HepG2 (cell line): ENCODE data around the gene TLCD3A. TPM values are rescaled to one million over a fixed set of nuclear protein-coding genes. Genes with fewer than 3 reads are reported as not detected.

Experiments
- ATAC-seq: fragments of 200-7000 bp; cut with Tn5 transposase; 3 replicates; pipeline ENCODE4 v1.9.1; 2020; ENCODE audit warnings: mild to moderate bottlenecking, moderate library complexity
- BruUV-seq: library from RNA; stranded (reverse); fragments of 400-500 nt; replicated peaks from 2 replicates; lab custom pipeline; 2021; lab: Mats Ljungman, UMichigan
- CTCF ChIA-PET: fragments of 300-600 bp; formaldehyde crosslinking; extraction: SDS; loops from one replicate; lab custom pipeline; 2021; ENCODE audit warnings: low total read pairs, inconsistent platforms, low intra/inter-chr PET ratio; lab: Yijun Ruan, JAX
- POLR2A ChIA-PET: fragments of 350-600 bp; sonication (Branson Sonifier 250); formaldehyde crosslinking; loops from one replicate; lab custom pipeline; 2020; ENCODE audit warnings: antibody characterized with exemption, inconsistent platforms; lab: Yijun Ruan, JAX
- DNase-seq: peaks from one replicate; pipeline ENCODE4 v3.0.0-alpha.2; 2015; ENCODE audit warnings: low spot score
- FAIRE-seq: peaks from 3 replicates; lab custom pipeline; 2011; peaks lifted over from hg19 to GRCh38; lab: Jason Lieb, UNC
- H2AFZ ChIP-seq: one replicate; pipeline ENCODE4 v1.6.1; 2011; ENCODE audit warnings: low read length, inconsistent platforms
- H3K27ac ChIP-seq: fragments of 300-600 bp; 3 replicates; pipeline ENCODE4 v1.8.0; 2011; ENCODE audit warnings: mixed run types, mild to moderate bottlenecking, mixed read lengths, low read length, inconsistent platforms; ENCODE audit not compliant: insufficient read depth; ENCODE audit errors: extremely low read length
- H3K27me3 ChIP-seq, 2 experiments: fragments of 200-600 bp in 1 of 2; 2 replicates in 1 of 2; 3 replicates in 1 of 2; pipeline versions ENCODE4 v1.6.0 to v1.8.0; 2011; ENCODE audit warnings: low read length in 2 of 2, mild to moderate bottlenecking in 2 of 2, moderate library complexity in 2 of 2, inconsistent platforms in 1 of 2; ENCODE audit not compliant: insufficient read depth in 2 of 2, control insufficient read depth in 1 of 2
- H3K36me3 ChIP-seq, 2 experiments: fragments of 200-600 bp in 1 of 2; replicated peaks in 1 of 2; 2 replicates in 1 of 2; 3 replicates in 1 of 2; pipeline versions ENCODE4 v1.5.1 to v1.8.0; 2011; ENCODE audit warnings: low read length in 2 of 2, inconsistent platforms in 1 of 2; ENCODE audit not compliant: insufficient read depth in 2 of 2, control insufficient read depth in 1 of 2
- H3K4me1 ChIP-seq: 2 replicates; pipeline ENCODE4 v1.5.1; 2012; ENCODE audit warnings: low read length, inconsistent platforms; ENCODE audit not compliant: insufficient read depth
- H3K4me2 ChIP-seq: 2 replicates; pipeline ENCODE4 v1.6.0; 2011; ENCODE audit warnings: low read depth, low read length, inconsistent platforms
- H3K4me3 ChIP-seq, 3 experiments: fragments of 200-600 bp in 1 of 3; sonication (generic), shearing (Covaris generic) in 1 of 3; replicated peaks in 1 of 3; 2 replicates each; pipeline ENCODE4 v1.5.1; 2011 to 2016; ENCODE audit warnings: low read length in 3 of 3, inconsistent platforms in 2 of 3, low read depth in 2 of 3, mild to moderate bottlenecking in 2 of 3, control low read depth in 1 of 3, mixed read lengths in 1 of 3; ENCODE audit not compliant: insufficient read depth in 1 of 3
- H3K79me2 ChIP-seq: one replicate; pipeline ENCODE4 v1.6.1; 2011; ENCODE audit warnings: low read length, inconsistent platforms; ENCODE audit not compliant: insufficient read depth
- H3K9ac ChIP-seq: 2 replicates; pipeline ENCODE4 v1.6.0; 2011; ENCODE audit warnings: mild to moderate bottlenecking, low read depth, low read length, inconsistent platforms; ENCODE audit not compliant: insufficient read depth
- H3K9me3 ChIP-seq: 2 replicates; pipeline ENCODE4 v1.5.1; 2012; ENCODE audit warnings: mild to moderate bottlenecking, low read length
- H4K20me1 ChIP-seq: 2 replicates; pipeline ENCODE4 v1.6.0; 2011; ENCODE audit warnings: inconsistent platforms, mild to moderate bottlenecking, low read length, moderate library complexity; ENCODE audit not compliant: insufficient read depth
- CHD4 ChIP-seq: fragments of 200-600 bp; sonication (generic); IDR thresholded peaks from 2 replicates; pipeline ENCODE4 v1.7.0; 2017; ENCODE audit warnings: mild to moderate bottlenecking, low read length, borderline replicate concordance
- IKZF4 ChIP-seq: sonication (generic); formaldehyde crosslinking; IDR thresholded peaks from 2 replicates; pipeline ENCODE4 v1.5.1; 2020; ENCODE audit warnings: borderline replicate concordance, mild to moderate bottlenecking, low read depth, missing genetic modification reagents; ENCODE audit errors: not compliant biosample characterization
- MTA1 ChIP-seq: sonication (generic); formaldehyde crosslinking; IDR thresholded peaks from 2 replicates; pipeline ENCODE4 v1.4.0; 2020; ENCODE audit warnings: missing genetic modification reagents, mild to moderate bottlenecking, borderline replicate concordance
- ZBTB8A ChIP-seq: sonication (generic); formaldehyde crosslinking; IDR thresholded peaks from 2 replicates; pipeline ENCODE4 v1.4.0; 2020; ENCODE audit warnings: mild to moderate bottlenecking, low read depth, missing genetic modification reagents, borderline replicate concordance
- ZNF264 ChIP-seq: sonication (generic); formaldehyde crosslinking; IDR thresholded peaks from 2 replicates; pipeline ENCODE4 v1.4.0; 2020; ENCODE audit warnings: missing genetic modification reagents
- ZNF652 ChIP-seq: IDR thresholded peaks from 2 replicates; pipeline ENCODE4 v1.6.1; 2016; ENCODE audit warnings: low read depth, borderline replicate concordance
- ZSCAN12 ChIP-seq: sonication (generic); formaldehyde crosslinking; IDR thresholded peaks from 2 replicates; pipeline ENCODE4 v1.9.0; 2021; ENCODE audit warnings: mild to moderate bottlenecking, missing genetic modification reagents
- ZSCAN31 ChIP-seq: sonication (generic); formaldehyde crosslinking; IDR thresholded peaks from 2 replicates; pipeline ENCODE4 v1.5.0; 2020; ENCODE audit warnings: low read depth, mild to moderate bottlenecking, missing genetic modification reagents
- WGBS: methylation state at CpG from one replicate; pipeline ENCODE4 v1.1.6; 2017; ENCODE audit warnings: low lambda C conversion rate; 5-methylcytosine and 5-hydroxymethylcytosine counted together
- in situ Hi-C: cut with HindIII; loops from 2 replicates; pipeline ENCODE4 v1.10.0; 2017; ENCODE audit warnings: low pct_unique_long_range_greater_than_20kb; ENCODE audit not compliant: extremely low pct_ligation_motif_present
- intact Hi-C: fragments of 100-400 bp; cut with micrococcal nuclease; formaldehyde crosslinking; loops from one replicate; pipeline ENCODE4 v1.10.0; 2022; ENCODE audit not compliant: unreplicated experiment
- polyA plus RNA-seq, 8 experiments: library from polyadenylated mRNA; depleted of rRNA in 3 of 8; stranded (reverse) in 7 of 8; unstranded in 1 of 8; fragments of >200 nt; fragmentation: Illumina TruSeq in 4 of 8; extraction: Trizol in 4 of 8; gene quantifications; 2 replicates each; pipeline versions ENCODE4 v1.2.1 to v1.2.3, GENCODE V29; 2011 to 2016; ENCODE audit warnings: low read depth in 4 of 8, missing spikeins in 1 of 8, mixed read lengths in 1 of 8; ENCODE audit not compliant: insufficient read depth in 1 of 8
- total RNA-seq, 5 experiments: library from RNA; depleted of rRNA; stranded (reverse); fragments of >200 nt; fragmentation: Illumina TruSeq; extraction: Trizol; gene quantifications; 2 replicates each; pipeline ENCODE4 v1.2.3, GENCODE V29; 2016; ENCODE audit warnings: low read depth in 1 of 5
- TF ChIP-seq, protein P1 (sequence below): sonication (generic); formaldehyde crosslinking; IDR thresholded peaks from 2 replicates; pipeline ENCODE4 v1.4.0; 2020; ENCODE audit warnings: missing genetic modification reagents
- TF ChIP-seq, protein P2 (sequence below): sonication (generic); formaldehyde crosslinking; IDR thresholded peaks from 2 replicates; pipeline ENCODE4 v1.4.0; 2020; ENCODE audit warnings: mild to moderate bottlenecking, missing genetic modification reagents

Gene TLCD3A
- total and polyA plus RNA-seq, 2 of the 13 experiments (the other 11 are each of a cell fraction or from before 2014, with no cell fraction given): 25.2 to 46.6 TPM

DNA sequence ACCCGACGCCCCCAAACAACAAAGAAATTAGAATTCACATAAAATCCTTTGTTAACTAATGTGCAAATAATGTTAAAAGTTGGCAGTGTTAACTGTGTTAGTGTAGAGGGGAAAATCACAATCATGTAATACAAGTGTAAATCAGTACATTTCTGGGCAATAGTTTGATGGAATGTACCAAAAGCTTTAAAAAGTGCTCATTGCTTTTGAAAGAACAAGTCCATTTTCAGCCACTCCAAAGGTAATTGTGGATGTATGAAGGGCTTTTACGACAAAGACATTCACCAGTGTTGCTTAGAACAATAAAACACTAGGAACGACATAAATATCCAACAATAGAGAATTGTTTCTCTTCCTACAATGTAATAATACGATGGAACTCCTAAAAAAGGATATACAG, 40.6 kb downstream of the TLCD3A start (continued):
- TF ChIP-seq, protein P1, sequence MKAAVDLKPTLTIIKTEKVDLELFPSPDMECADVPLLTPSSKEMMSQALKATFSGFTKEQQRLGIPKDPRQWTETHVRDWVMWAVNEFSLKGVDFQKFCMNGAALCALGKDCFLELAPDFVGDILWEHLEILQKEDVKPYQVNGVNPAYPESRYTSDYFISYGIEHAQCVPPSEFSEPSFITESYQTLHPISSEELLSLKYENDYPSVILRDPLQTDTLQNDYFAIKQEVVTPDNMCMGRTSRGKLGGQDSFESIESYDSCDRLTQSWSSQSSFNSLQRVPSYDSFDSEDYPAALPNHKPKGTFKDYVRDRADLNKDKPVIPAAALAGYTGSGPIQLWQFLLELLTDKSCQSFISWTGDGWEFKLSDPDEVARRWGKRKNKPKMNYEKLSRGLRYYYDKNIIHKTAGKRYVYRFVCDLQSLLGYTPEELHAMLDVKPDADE: no peak
- TF ChIP-seq ZSCAN31 (CRISPR knock-in tag): no peak
- TF ChIP-seq MTA1 (CRISPR knock-in tag): no peak
- no peak for TF ChIP-seq IKZF4 (CRISPR knock-in tag)
- TF ChIP-seq, protein P2, sequence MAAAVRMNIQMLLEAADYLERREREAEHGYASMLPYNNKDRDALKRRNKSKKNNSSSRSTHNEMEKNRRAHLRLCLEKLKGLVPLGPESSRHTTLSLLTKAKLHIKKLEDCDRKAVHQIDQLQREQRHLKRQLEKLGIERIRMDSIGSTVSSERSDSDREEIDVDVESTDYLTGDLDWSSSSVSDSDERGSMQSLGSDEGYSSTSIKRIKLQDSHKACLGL (CRISPR knock-in tag): no peak
- TF ChIP-seq ZSCAN12 (CRISPR knock-in tag): no peak
- no peak for TF ChIP-seq ZNF652 (CRISPR knock-in tag)
- TF ChIP-seq, all 625 proteins: peak for 0

DNA sequence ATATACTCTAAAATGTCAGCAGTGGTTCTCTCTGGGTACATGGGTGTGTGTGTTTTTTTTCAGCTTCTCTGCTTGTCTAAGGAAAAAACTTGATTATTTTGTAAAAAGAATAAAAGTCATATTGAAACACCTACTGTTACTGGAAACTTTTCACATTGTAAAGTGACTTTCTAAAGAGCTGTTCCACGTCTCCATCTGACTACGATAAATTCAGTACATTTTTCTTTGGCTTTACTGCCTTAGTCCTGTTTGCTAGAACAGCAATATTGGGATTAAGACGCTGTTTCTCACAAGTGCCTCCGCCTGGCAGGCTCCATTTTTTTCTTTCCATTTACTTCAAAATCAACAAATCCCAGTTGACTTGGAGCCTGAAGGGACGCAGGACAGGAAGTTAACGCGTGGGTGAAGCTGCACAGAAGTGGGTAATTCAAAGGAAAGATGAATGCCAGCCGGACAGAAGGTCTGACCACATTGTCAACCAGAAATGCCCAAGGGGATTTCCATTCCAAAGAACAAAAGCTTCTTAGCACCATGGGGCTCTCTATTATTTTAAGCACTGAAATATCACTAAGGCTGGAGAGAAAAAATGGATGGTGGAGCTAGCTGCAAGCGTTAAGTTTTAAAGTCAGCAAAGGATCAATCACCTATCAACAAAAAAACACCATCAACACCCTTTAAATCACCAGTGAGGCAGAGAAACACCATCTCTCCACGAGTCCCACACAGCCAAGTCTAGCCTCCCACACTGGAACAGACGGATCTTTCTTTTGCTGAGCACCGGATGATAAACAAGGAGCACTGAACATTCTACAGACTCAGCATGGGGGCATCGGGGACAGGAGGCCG, 41.3 kb downstream of the TLCD3A start:
- intact Hi-C loops (no loop called here), in situ Hi-C loops (no loop called here)
- Histone ChIP-seq H3K36me3 (peaks cover 29 to 86% of the 10 kb centered on the region in 2 experiments), H3K9ac (no peak overlapping the region), H3K4me1 (peaks cover 11% of the 10 kb centered on the region), H4K20me1 (no peaks in the 10 kb centered on the region), H2AFZ (no peak overlapping the region), H3K4me3 (no peak overlapping the region), H3K4me2 (no peak overlapping the region), H3K9me3 (no peaks in the 10 kb centered on the region), H3K27me3 (no peaks in the 10 kb centered on the region), H3K27ac (no peak overlapping the region), H3K79me2 (peaks cover 2% of the 10 kb centered on the region)
- no TSS peak for BruUV-seq
- no peak for DNase-seq
- ChIA-PET POLR2A (no interaction called here), CTCF (no interaction called here)
- no peak for TF ChIP-seq ZNF264 (CRISPR knock-in tag)
- TF ChIP-seq CHD4: no peak
- no peak for TF ChIP-seq ZBTB8A
- 98% methylated on average over 9 of the region's 14 CpGs for WGBS
- FAIRE-seq: no peak
- no peak for ATAC-seq
